Keratinocyte (primary cell): ENCODE results near the gene SLC27A3. TPM values are rescaled to one million over a fixed set of nuclear protein-coding genes. Genes with fewer than 3 reads are reported as not detected.

Source experiments
- DNase-seq: peaks from one replicate; pipeline ENCODE4 v3.0.0-alpha.2; 2011; ENCODE audit warnings: low read depth, missing footprints, low spot score
- FAIRE-seq: peaks from 2 replicates; lab custom pipeline; 2011; peaks lifted over from hg19 to GRCh38; lab: Jason Lieb, UNC
- H2AFZ ChIP-seq: 2 replicates; pipeline ENCODE4 v1.6.0; 2012; ENCODE audit warnings: low read length, control low read depth, inconsistent platforms; ENCODE audit not compliant: control insufficient read depth
- H3K27ac ChIP-seq: 2 replicates; pipeline ENCODE4 v1.5.1; 2011; ENCODE audit warnings: low read length; ENCODE audit not compliant: control insufficient read depth, insufficient read depth
- H3K27me3 ChIP-seq: 3 replicates; pipeline ENCODE4 v1.6.0; 2011; ENCODE audit warnings: low read length; ENCODE audit not compliant: control insufficient read depth, insufficient read depth; ENCODE audit errors: extremely low read depth
- H3K36me3 ChIP-seq, 2 experiments: 2 replicates in 1 of 2; 3 replicates in 1 of 2; pipeline ENCODE4 v1.5.1; 2011; ENCODE audit warnings: low read length in 2 of 2, mild to moderate bottlenecking in 1 of 2; ENCODE audit not compliant: control insufficient read depth in 2 of 2, insufficient read depth in 2 of 2; ENCODE audit errors: extremely low read depth in 1 of 2
- H3K4me1 ChIP-seq: 3 replicates; pipeline ENCODE4 v1.5.1; 2011; ENCODE audit warnings: low read length; ENCODE audit not compliant: control insufficient read depth, insufficient read depth; ENCODE audit errors: extremely low read depth
- H3K4me2 ChIP-seq: 3 replicates; pipeline ENCODE4 v1.6.0; 2011; ENCODE audit warnings: low read depth, low read length; ENCODE audit not compliant: control insufficient read depth, insufficient read depth; ENCODE audit errors: extremely low read depth
- H3K4me3 ChIP-seq, 3 experiments: fragments of 200-600 bp in 1 of 3; sonication (generic) in 1 of 3; 2 replicates in 2 of 3; 3 replicates in 1 of 3; pipeline ENCODE4 v1.5.1; 2011 to 2016; ENCODE audit warnings: low read length in 3 of 3, mild to moderate bottlenecking in 3 of 3, control low read depth in 2 of 3, inconsistent platforms in 1 of 3, low read depth in 1 of 3, mixed read lengths in 1 of 3, mixed run types in 1 of 3, moderate library complexity in 1 of 3; ENCODE audit not compliant: control insufficient read depth in 2 of 3, insufficient read depth in 2 of 3; ENCODE audit errors: extremely low read depth in 1 of 3
- H3K79me2 ChIP-seq: 2 replicates; pipeline ENCODE4 v1.6.0; 2012; ENCODE audit warnings: low read length; ENCODE audit not compliant: control insufficient read depth, insufficient read depth
- H3K9ac ChIP-seq: 3 replicates; pipeline ENCODE4 v1.6.0; 2011; ENCODE audit warnings: low read length; ENCODE audit not compliant: control insufficient read depth, insufficient read depth; ENCODE audit errors: extremely low read depth
- H3K9me1 ChIP-seq: 3 replicates; pipeline ENCODE4 v1.6.0; 2011; ENCODE audit warnings: low read length; ENCODE audit not compliant: control insufficient read depth, insufficient read depth; ENCODE audit errors: extremely low read depth
- H3K9me3 ChIP-seq: 2 replicates; pipeline ENCODE4 v1.5.1; 2012; ENCODE audit warnings: low read depth, low read length; ENCODE audit not compliant: control insufficient read depth
- H4K20me1 ChIP-seq: 3 replicates; pipeline ENCODE4 v1.6.0; 2011; ENCODE audit warnings: low read length; ENCODE audit not compliant: control insufficient read depth, insufficient read depth; ENCODE audit errors: extremely low read depth
- EZH2 ChIP-seq: IDR thresholded peaks from one replicate; pipeline ENCODE4 v1.6.1; 2012; ENCODE audit warnings: inconsistent platforms, mild to moderate bottlenecking, low read length, moderate library complexity
- dilution Hi-C: fragments of 300-500 bp; cut with MboI; formaldehyde crosslinking; loops from one replicate; pipeline ENCODE4 v1.7.0; 2020; ENCODE audit warnings: low sequenced_read_pairs; ENCODE audit not compliant: extremely low pct_ligation_motif_present
- polyA plus RNA-seq, 5 experiments: library from polyadenylated mRNA; depleted of rRNA in 3 of 5; stranded (reverse) in 3 of 5; stranded (forward) in 1 of 5; unstranded in 1 of 5; fragments of >200 nt; gene quantifications; 1 replicate in 1 of 5; 2 replicates in 3 of 5; 3 replicates in 1 of 5; pipeline versions ENCODE4 v1.2.1 to v1.2.3, GENCODE V29; 2011 to 2012; ENCODE audit warnings: missing spikeins in 2 of 5, low read depth in 1 of 5, low replicate concordance in 1 of 5
- TF ChIP-seq, protein P1 (sequence below), 3 experiments: IDR thresholded peaks in 1 of 3; conservative IDR thresholded peaks in 1 of 3; optimal IDR thresholded peaks in 1 of 3; 2 replicates in 2 of 3; 3 replicates in 1 of 3; pipeline versions ENCODE3 to v1.5.1; 2011; ENCODE audit warnings: low read length in 3 of 3, mild to moderate bottlenecking in 3 of 3, moderate library complexity in 2 of 3, control low read depth in 1 of 3, inconsistent platforms in 1 of 3; ENCODE audit not compliant: insufficient read depth in 2 of 3; ENCODE audit errors: extremely low read depth in 1 of 3

SLC27A3 gene
- polyA plus RNA-seq, 1 donor (not counting 4 experiments of a cell fraction or from before 2014, with no cell fraction given) = 7.4 TPM

- no peaks in the 10 kb centered on the region for H3K9me3 ChIP-seq
- no peak overlapping the region for H3K27ac ChIP-seq
- TF ChIP-seq, protein P1, sequence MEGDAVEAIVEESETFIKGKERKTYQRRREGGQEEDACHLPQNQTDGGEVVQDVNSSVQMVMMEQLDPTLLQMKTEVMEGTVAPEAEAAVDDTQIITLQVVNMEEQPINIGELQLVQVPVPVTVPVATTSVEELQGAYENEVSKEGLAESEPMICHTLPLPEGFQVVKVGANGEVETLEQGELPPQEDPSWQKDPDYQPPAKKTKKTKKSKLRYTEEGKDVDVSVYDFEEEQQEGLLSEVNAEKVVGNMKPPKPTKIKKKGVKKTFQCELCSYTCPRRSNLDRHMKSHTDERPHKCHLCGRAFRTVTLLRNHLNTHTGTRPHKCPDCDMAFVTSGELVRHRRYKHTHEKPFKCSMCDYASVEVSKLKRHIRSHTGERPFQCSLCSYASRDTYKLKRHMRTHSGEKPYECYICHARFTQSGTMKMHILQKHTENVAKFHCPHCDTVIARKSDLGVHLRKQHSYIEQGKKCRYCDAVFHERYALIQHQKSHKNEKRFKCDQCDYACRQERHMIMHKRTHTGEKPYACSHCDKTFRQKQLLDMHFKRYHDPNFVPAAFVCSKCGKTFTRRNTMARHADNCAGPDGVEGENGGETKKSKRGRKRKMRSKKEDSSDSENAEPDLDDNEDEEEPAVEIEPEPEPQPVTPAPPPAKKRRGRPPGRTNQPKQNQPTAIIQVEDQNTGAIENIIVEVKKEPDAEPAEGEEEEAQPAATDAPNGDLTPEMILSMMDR (optimal IDR thresholded peaks at IDR 0.05 in 1 of 3, IDR thresholded peaks at IDR 0.05 in 1 of 3, conservative IDR thresholded peaks at IDR 0.05 in 1 of 3; ENCODE audit: extremely low read depth in 1 of 3, insufficient read depth in 2 of 3, low read length in 3 of 3) = peak; percentile 95 to 99 (median 97)
- no peak for TF ChIP-seq EZH2
- no peaks in the 10 kb centered on the region for H3K4me1 ChIP-seq
- H3K36me3 ChIP-seq = peaks cover 40 to 48% of the 10 kb centered on the region in 2 experiments
- no peaks in the 10 kb centered on the region for H3K27me3 ChIP-seq
- H4K20me1 ChIP-seq = no peaks in the 10 kb centered on the region
- H3K79me2 ChIP-seq = no peaks in the 10 kb centered on the region
- no peak overlapping the region for H3K4me3 ChIP-seq
- H3K9ac ChIP-seq = no peak overlapping the region
- H2AFZ ChIP-seq = no peak overlapping the region
- no peak overlapping the region for H3K4me2 ChIP-seq
- dilution Hi-C loops = loop anchor here (10.0 kb wide), 1 partner anchor 65 kb away; no protein-coding TSS in a partner anchor
- H3K9me1 ChIP-seq = no peaks in the 10 kb centered on the region
- FAIRE-seq = peak; percentile 64
- DNase-seq = peak; percentile 32
These were observed 25.7 kb upstream of the SLC27A3 start for GRCh38 chr1:153749408-153750005.

DNA sequence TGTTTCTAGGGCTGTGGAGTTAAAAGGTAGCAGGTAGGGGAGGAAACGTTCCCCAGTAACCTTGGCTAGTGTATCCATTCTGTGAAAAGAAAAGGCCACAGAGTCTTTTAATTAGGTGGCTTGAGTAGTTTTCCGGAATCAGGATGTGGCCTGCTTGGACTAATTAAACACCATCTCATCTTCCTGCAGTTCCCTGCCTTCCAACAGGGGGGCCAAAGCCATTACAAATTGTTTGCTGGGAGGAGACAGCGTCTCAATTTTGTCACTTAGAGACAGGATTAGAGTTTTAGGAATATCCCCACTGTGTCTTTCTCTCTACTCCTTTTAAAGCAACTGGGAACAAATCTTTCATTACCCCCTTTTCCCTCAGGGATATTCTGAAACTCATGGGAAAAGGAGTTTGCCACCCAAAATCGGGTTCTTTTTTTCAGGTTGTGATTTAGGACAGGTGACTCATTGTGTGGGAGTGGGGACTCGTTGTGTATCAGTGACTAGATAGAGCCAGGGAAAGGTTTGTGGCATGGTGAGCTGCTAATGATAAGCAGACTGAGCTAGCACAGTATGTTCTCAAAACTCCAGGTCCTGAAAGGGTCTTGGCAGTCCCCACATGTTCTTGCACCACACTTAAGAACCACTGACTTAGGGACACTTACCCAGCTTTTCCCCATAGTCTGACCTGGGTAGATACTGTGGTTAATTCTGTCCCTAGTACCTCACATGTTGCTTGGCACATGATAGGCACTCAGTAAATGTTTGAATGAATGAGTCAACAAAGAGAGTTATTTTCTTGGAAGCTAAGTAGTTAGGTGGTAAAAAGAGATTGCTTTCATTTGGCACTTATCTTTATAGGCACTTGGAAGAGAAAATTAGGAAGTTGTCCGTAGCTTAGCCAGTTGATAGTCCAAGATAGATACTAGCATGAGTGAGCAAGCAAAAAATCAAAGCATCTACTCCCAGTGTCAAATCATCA lies 24.9 kb upstream of the SLC27A3 start:
- no peak overlapping the region for H2AFZ ChIP-seq
- TF ChIP-seq, protein P1 (optimal IDR thresholded peaks at IDR 0.05 in 1 of 3, IDR thresholded peaks at IDR 0.05 in 1 of 3, conservative IDR thresholded peaks at IDR 0.05 in 1 of 3; ENCODE audit: extremely low read depth in 1 of 3, insufficient read depth in 2 of 3, low read length in 3 of 3) = no peak
- TF ChIP-seq EZH2 = no peak
- H3K9me1 ChIP-seq = no peaks in the 10 kb centered on the region
- FAIRE-seq (no peak), DNase-seq (no peak)
- no peak overlapping the region for H3K4me2 ChIP-seq
- dilution Hi-C loops = no loop called here
- no peaks in the 10 kb centered on the region for H3K4me1 ChIP-seq
- no peak overlapping the region for H3K4me3 ChIP-seq
- no peaks in the 10 kb centered on the region for H4K20me1 ChIP-seq
- peaks cover 40 to 48% of the 10 kb centered on the region in 2 experiments for H3K36me3 ChIP-seq
- no peak overlapping the region for H3K27ac ChIP-seq
- no peaks in the 10 kb centered on the region for H3K79me2 ChIP-seq
- H3K9me3 ChIP-seq = no peaks in the 10 kb centered on the region
- H3K27me3 ChIP-seq = no peaks in the 10 kb centered on the region
- no peak overlapping the region for H3K9ac ChIP-seq
